C4-2B (cell line): Measurements from ENCODE around the gene ANKRD9.

Experiments
- CTCF ChIP-seq: fragments of 450-650 bp; conservative IDR thresholded peaks from 2 replicates; pipeline ENCODE4 v1.5.1; 2017; ENCODE audit warnings: mild to moderate bottlenecking
- ZFX ChIP-seq: fragments of 450-650 bp; IDR thresholded peaks from 2 replicates; pipeline ENCODE4 v1.6.1; 2017

- TF ChIP-seq CTCF = no peak
- TF ChIP-seq ZFX = no peak
Measured at GRCh38 chr14:102471921-102472790, 37.4 kb downstream of the ANKRD9 start.
